ENCODE data around the gene BPNT1.
A peak's percentile ranks its signal among the peaks of the same experiment; 100 is the strongest.
"Not testable (repeated sequence)": the region's sequence is repeated elsewhere in the genome, so short reads cannot be mapped to it uniquely, and the experiment has no call there.

- TF ChIP-seq, protein P1, sequence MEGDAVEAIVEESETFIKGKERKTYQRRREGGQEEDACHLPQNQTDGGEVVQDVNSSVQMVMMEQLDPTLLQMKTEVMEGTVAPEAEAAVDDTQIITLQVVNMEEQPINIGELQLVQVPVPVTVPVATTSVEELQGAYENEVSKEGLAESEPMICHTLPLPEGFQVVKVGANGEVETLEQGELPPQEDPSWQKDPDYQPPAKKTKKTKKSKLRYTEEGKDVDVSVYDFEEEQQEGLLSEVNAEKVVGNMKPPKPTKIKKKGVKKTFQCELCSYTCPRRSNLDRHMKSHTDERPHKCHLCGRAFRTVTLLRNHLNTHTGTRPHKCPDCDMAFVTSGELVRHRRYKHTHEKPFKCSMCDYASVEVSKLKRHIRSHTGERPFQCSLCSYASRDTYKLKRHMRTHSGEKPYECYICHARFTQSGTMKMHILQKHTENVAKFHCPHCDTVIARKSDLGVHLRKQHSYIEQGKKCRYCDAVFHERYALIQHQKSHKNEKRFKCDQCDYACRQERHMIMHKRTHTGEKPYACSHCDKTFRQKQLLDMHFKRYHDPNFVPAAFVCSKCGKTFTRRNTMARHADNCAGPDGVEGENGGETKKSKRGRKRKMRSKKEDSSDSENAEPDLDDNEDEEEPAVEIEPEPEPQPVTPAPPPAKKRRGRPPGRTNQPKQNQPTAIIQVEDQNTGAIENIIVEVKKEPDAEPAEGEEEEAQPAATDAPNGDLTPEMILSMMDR (conservative IDR thresholded peaks at IDR 0.05; ENCODE audit: low read length): peak; percentile 46
- not testable (repeated sequence) for TF ChIP-seq EZH2phosphoT487 (IDR thresholded peaks at IDR 0.05; ENCODE audit: borderline replicate concordance)
Measured at GRCh38 chr1:220037810-220038209, 51.8 kb downstream of the BPNT1 start.
